GM10266 (cell line): ENCODE measurements around the gene SLCO2A1.

Experiments
- DNase-seq: peaks from one replicate; pipeline ENCODE4 v3.0.0; 2012; ENCODE audit errors: extremely low spot score
- CTCF ChIP-seq: IDR thresholded peaks from 2 replicates; pipeline ENCODE4 v1.5.1; 2012; ENCODE audit warnings: mild to moderate bottlenecking, low read depth; ENCODE audit not compliant: control insufficient read depth, insufficient read depth; ENCODE audit errors: missing control alignments

The SLCO2A1 gene

DNA sequence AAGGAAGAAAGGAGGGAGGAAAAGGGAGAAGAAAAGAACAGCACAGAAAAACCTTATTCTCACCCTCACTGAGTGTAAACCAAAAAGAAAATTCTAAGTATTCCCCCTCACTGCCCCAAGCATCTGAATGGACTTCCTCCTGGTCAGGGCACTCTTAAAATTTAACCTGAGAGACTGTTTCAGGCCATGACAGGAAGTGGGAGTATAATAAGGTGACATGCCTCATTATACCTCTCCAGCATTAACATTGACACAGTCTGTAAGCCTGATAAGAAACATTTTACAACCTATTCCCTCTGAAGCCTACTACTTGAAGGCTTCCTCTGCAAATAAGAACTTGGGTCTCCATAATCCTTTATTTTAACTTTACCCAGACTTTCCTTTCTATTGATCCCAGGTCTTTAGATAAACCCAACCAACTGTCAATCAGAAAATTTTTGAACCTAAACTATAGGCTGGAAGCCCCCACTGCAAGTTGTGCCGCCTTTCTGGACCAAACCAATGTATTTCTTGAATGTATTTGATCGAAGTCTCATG lies 41.7 kb downstream of the SLCO2A1 start:
- DNase-seq = no peak

GRCh38 chr3:133987136-133987535 lies 42.6 kb downstream of the SLCO2A1 start:
- no peak for DNase-seq
- no peak for TF ChIP-seq CTCF

More for the DNA sequence above, 41.7 kb downstream of the SLCO2A1 start:
- TF ChIP-seq CTCF = no peak

DNA sequence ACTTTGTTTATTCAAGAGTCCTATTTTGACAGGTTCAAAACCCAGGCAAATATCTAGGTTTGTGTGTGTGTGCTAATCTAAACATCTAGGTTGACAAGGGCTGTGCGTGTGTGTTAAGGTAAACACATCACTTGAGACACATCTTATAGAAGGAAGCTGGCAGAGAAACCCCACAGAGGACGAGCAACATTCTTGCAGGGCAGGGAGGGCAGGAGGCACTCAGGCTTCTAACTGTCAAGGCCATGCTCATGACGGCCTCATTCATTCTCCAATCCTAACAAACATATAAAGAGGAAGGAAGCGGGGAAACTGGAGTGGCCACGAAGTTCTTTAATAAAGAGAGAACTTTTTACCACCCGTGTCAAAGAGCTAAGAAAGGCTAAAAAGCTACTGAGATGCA lies 43.4 kb downstream of the SLCO2A1 start:
- no peak for DNase-seq

GRCh38 chr3:133984975-133985374 lies 44.8 kb downstream of the SLCO2A1 start:
- TF ChIP-seq CTCF = no peak
- DNase-seq = no peak

More for the DNA sequence above, 43.4 kb downstream of the SLCO2A1 start:
- no peak for TF ChIP-seq CTCF

DNA sequence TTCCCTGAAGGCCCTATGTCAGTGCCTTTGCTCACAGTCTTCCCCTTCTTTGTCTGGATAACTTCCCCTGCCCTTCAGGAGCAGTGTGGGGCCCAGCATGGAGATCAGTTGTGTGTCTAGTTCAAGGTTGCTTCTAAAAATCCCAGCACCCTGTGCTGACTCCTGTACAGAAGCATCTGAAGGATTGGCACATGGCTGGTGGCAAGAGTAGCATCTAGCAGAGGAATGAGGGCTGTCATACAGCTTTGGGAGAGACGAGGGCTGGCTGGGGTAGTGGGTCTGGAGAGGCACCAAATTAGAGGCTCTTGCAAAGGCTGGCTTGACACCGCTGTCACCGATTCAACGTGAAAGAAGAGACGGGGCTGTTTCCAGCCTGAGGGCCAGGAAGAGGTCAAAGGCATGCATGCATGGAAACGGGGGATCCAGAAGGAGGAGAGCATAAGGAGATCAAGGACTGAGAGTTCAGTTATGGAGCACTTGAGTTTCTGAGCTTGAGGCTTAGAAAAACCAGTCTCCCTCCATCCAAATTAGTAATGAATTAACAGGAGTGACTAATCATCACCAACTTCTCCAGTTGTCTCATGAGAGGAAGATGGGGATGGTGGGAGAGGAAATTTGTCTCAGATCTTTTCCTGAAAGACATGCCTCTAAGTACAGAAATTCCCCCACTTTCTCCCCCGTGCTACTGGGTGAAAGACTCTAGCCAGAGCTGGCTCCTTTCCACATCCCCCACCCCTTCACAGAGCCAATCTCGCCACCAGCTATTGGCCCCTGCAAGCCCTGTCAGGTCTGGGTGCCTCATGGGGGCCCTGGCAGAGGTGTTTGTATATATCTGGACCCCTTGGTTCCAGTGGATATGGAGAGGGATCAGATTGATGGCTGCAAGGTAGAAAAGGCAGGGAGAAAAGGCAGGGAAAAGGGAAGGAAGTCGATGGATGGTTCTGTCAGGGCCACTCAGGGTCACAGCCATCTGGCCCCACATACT lies 45.9 kb downstream of the SLCO2A1 start:
- DNase-seq = no peak
- TF ChIP-seq CTCF = no peak

GRCh38 chr3:133983126-133983525 lies 46.6 kb downstream of the SLCO2A1 start:
- DNase-seq = no peak
- no peak for TF ChIP-seq CTCF

DNA sequence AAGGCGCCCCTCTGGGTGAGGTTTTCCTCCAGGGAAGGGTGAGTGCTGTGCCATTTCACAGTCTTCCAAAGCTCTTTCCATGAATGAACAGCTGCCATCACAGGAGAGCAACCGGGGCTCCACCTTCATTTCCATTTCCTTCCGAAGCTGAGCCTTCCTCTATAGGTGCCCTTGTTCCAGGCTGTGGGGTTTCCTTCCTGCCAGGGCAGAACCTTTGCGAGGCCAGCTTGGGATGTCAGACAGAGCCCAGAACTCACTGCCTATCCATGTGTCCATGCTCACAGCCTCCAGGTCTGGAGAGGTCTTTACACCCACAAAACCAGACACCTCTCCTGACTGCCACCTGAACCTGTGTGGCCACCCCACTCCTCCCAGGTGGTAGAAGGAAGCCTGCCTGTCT lies 49.2 kb downstream of the SLCO2A1 start:
- DNase-seq = no peak
- TF ChIP-seq CTCF = no peak
